Measurements from ENCODE around the gene NOB1. TPM values are rescaled to one million over a fixed set of nuclear protein-coding genes. Genes with fewer than 3 reads are reported as not detected.

Gene NOB1
- total RNA-seq, 2 experiments from 2014 or later, result 110 to 114 TPM

DNA sequence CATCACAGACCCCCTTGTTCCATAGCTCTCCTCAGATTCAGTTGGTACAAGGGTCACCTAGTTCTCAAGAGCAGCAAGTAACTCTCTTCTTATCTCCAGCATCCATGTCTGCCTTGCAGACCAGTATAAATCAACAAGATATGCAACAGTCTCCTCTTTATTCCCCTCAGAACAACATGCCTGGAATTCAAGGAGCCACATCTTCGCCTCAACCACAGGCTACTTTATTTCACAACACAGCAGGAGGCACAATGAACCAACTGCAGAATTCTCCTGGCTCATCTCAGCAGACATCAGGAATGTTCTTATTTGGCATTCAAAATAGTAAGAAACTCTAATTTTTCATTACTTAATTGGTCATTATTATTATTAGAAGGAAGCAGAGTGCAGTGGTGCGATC is 60.8 kb downstream of the NOB1 start:
- Mint-ChIP-seq H3K27me3 (ENCODE audit: low read depth) (no peaks in the 10 kb centered on the region), H3K27ac (no peak overlapping the region), H3K4me1 (ENCODE audit: low read depth) (peaks cover 14% of the 10 kb centered on the region), H3K9me3 (no peaks in the 10 kb centered on the region), H3K36me3 (ENCODE audit: low read depth) (peaks cover 44% of the 10 kb centered on the region), H3K4me3 (no peak overlapping the region)
- CTCF ChIA-PET, result interaction anchor here (0.6 kb wide), 2 partner anchors 200 to 296 kb away, joined by 3 read pairs; no protein-coding TSS in a partner anchor
- DNase-seq, result no peak
- intact Hi-C loops (cut with micrococcal nuclease), result loop anchor here (5.0 kb wide), 1 partner anchor 297 kb away; no protein-coding TSS in a partner anchor

DNA sequence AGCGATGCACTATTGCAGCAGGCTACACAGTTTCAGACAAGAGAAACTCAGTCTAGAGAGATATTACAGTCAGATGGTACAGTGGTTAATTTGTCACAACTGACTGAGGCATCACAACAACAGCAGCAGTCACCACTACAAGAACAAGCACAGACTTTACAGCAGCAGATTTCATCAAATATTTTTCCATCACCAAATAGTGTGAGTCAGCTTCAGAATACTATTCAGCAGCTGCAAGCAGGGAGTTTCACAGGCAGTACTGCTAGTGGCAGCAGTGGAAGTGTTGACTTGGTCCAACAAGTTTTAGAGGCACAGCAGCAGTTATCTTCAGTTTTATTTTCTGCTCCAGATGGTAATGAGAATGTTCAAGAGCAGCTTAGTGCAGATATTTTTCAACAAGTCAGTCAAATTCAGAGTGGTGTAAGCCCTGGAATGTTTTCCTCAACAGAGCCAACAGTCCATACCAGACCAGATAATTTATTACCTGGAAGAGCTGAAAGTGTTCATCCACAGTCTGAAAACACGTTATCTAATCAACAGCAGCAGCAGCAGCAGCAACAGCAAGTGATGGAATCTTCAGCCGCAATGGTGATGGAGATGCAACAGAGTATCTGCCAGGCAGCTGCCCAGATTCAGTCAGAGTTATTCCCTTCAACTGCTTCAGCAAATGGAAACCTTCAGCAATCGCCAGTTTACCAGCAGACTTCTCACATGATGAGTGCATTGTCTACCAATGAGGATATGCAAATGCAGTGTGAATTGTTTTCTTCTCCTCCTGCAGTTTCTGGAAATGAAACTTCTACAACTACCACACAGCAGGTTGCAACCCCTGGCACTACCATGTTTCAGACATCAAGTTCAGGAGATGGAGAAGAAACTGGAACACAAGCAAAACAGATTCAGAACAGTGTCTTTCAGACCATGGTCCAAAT is 62.5 kb downstream of the NOB1 start:
- Mint-ChIP-seq H3K9me3 (no peaks in the 10 kb centered on the region), H3K27me3 (ENCODE audit: low read depth) (no peaks in the 10 kb centered on the region), H3K4me3 (no peak overlapping the region), H3K27ac (peak overlapping the region; percentile 80), H3K36me3 (ENCODE audit: low read depth) (peaks cover 45% of the 10 kb centered on the region), H3K4me1 (ENCODE audit: low read depth) (peaks cover 14% of the 10 kb centered on the region)
- CTCF ChIA-PET, result interaction anchor here (0.7 to 0.9 kb wide), 2 partner anchors 16 to 248 kb away, joined by 4 read pairs; no protein-coding TSS in a partner anchor
- intact Hi-C loops (cut with micrococcal nuclease), result loop anchor here (5.0 kb wide), 1 partner anchor 295 kb away; no protein-coding TSS in a partner anchor
- peak; percentile 37 for DNase-seq

Other genes with a start within 250 kb of the NOB1 start
- 10 to 100 TPM; 33.0 to 34.0 TPM for gene NFAT5, start 189.0 kb downstream of the NOB1 start, total RNA-seq
- 10 to 100 TPM; 11.6 to 11.9 TPM for gene NQO1, start 28.4 kb downstream of the NOB1 start, total RNA-seq
- 10 to 100 TPM; 27.7 to 32.3 TPM for gene WWP2, start 7.4 kb upstream of the NOB1 start, total RNA-seq
- under 1 TPM; 0.17 to 0.19 TPM for gene CLEC18A, start 196.4 kb upstream of the NOB1 start, total RNA-seq

Measured in activated naive CD4-positive, alpha-beta T cell treated with anti-CD3 and anti-CD28 coated beads for 36 hours (primary cell).